ENCODE results near the gene TNK1. TPM values are rescaled to one million over a fixed set of nuclear protein-coding genes. Genes with fewer than 3 reads are reported as not detected.

TNK1 gene
- total RNA-seq, 1 experiment from 2014 or later = 0.90 TPM

GRCh38 chr17:7392696-7393612 is 12.1 kb downstream of the TNK1 start:
- Histone ChIP-seq H3K36me3 (ENCODE audit: insufficient read depth, low read length, poor library complexity, severe bottlenecking) (no peaks in the 10 kb centered on the region), H3K4me1 (ENCODE audit: insufficient read depth, low read length, poor library complexity, severe bottlenecking) (peaks cover 13% of the 10 kb centered on the region), H3K4me3 (ENCODE audit: low read depth, low read length, poor library complexity, severe bottlenecking) (peak overlapping the region; percentile 94), H3K27ac (ENCODE audit: low read depth, low read length, poor library complexity, severe bottlenecking) (no peak overlapping the region), H3K27me3 (replicated peaks; ENCODE audit: insufficient read depth, low read depth, low read length, poor library complexity) (no peaks in the 10 kb centered on the region), H3K9me3 (ENCODE audit: low read depth, low read length, poor library complexity, severe bottlenecking) (no peaks in the 10 kb centered on the region)
- DNase-seq (ENCODE audit: low spot score) = no peak
- intact Hi-C loops (cut with micrococcal nuclease; ENCODE audit: unreplicated experiment) = no loop called here
- TF ChIP-seq EZH2 (IDR thresholded peaks at IDR 0.05; ENCODE audit: borderline replicate concordance, low read depth, low read length, poor library complexity, severe bottlenecking) = no peak
- TF ChIP-seq, protein P1, sequence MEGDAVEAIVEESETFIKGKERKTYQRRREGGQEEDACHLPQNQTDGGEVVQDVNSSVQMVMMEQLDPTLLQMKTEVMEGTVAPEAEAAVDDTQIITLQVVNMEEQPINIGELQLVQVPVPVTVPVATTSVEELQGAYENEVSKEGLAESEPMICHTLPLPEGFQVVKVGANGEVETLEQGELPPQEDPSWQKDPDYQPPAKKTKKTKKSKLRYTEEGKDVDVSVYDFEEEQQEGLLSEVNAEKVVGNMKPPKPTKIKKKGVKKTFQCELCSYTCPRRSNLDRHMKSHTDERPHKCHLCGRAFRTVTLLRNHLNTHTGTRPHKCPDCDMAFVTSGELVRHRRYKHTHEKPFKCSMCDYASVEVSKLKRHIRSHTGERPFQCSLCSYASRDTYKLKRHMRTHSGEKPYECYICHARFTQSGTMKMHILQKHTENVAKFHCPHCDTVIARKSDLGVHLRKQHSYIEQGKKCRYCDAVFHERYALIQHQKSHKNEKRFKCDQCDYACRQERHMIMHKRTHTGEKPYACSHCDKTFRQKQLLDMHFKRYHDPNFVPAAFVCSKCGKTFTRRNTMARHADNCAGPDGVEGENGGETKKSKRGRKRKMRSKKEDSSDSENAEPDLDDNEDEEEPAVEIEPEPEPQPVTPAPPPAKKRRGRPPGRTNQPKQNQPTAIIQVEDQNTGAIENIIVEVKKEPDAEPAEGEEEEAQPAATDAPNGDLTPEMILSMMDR (conservative IDR thresholded peaks at IDR 0.05; ENCODE audit: low read depth, low read length) = no peak
- POLR2A ChIA-PET (ENCODE audit: low non-redundant PET) = no interaction called here
- no TSS peak for BruUV-seq (replicated peaks)
- CTCF ChIA-PET = no interaction called here

DNA sequence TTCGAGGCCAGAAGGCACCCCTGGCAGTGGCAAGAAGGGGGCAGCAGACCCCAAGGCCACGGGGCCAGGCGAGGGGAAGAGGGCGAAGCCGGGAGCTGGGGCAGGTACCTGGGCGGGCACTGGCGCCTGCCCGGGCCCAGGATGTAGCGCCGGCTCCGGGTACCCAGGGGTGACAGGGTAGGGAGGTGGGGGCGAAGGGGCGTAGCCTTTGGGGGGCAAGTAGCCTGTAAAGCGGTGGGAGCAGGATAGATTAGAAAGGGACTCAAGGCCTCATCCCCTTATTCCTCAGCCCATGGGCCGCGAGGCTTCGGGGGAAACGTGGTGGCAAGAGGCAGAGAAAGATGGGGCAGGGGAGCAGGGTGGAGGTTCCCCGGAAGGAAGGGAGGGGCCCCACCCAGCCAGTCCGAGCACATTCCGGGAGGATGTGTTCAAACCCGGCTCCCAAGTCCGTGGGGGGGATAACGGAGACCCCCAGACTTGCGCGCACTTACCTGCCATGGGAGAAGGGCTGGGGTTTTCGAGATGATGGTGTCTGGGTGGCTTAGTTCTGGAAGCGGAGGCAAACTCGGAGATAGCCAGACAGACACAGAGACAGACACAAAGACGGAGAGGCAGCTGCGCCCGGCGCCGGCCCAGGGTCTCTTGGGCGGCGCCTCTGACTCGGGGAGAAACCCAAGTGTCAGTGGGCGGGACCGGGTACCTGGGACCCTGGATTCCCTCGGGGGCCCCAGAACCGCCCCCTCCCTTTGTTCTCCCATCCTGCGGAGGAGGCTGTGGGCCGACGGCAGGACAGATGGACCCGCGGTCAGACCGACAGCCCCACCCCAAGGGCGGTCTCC is 12.9 kb downstream of the TNK1 start:
- Histone ChIP-seq H3K36me3 (ENCODE audit: insufficient read depth, low read length, poor library complexity, severe bottlenecking) (no peaks in the 10 kb centered on the region), H3K9me3 (ENCODE audit: low read depth, low read length, poor library complexity, severe bottlenecking) (no peaks in the 10 kb centered on the region), H3K27me3 (replicated peaks; ENCODE audit: insufficient read depth, low read depth, low read length, poor library complexity) (no peaks in the 10 kb centered on the region), H3K27ac (ENCODE audit: low read depth, low read length, poor library complexity, severe bottlenecking) (peak overlapping the region; percentile 80), H3K4me1 (ENCODE audit: insufficient read depth, low read length, poor library complexity, severe bottlenecking) (peaks cover 13% of the 10 kb centered on the region), H3K4me3 (ENCODE audit: low read depth, low read length, poor library complexity, severe bottlenecking) (peak overlapping the region; percentile 94)
- TF ChIP-seq, protein P1 (conservative IDR thresholded peaks at IDR 0.05; ENCODE audit: low read depth, low read length) = no peak; the same call in 1 of the 2 replicates
- no peak for TF ChIP-seq EZH2 (IDR thresholded peaks at IDR 0.05; ENCODE audit: borderline replicate concordance, low read depth, low read length, poor library complexity, severe bottlenecking)
- BruUV-seq (replicated peaks) = no TSS peak
- POLR2A ChIA-PET (ENCODE audit: low non-redundant PET) = interaction anchor here (0.9 kb wide), 1 partner anchor 10 kb away, joined by 3 read pairs; no protein-coding TSS in a partner anchor
- CTCF ChIA-PET = interaction anchor here (0.6 to 1.3 kb wide), 3 partner anchors 10 to 61 kb away, joined by 3 to 6 read pairs (median 6); partner anchors contain the start of gene TMEM256
- DNase-seq (ENCODE audit: low spot score) = peak; percentile 38
- intact Hi-C loops (cut with micrococcal nuclease; ENCODE audit: unreplicated experiment) = no loop called here

GRCh38 chr17:7394452-7395191 is 13.7 kb downstream of the TNK1 start, which contains the start of gene PLSCR3:
Gene PLSCR3 (minus strand): TSS chr17:7394525. CDS start chr17:7394110, 415 bp downstream.
- intact Hi-C loops (cut with micrococcal nuclease; ENCODE audit: unreplicated experiment) = no loop called here
- peak within 1 kb of the TSS; percentile 80 for H3K27ac ChIP-seq (ENCODE audit: low read depth, low read length, poor library complexity, severe bottlenecking)
- DNase-seq (ENCODE audit: low spot score) = peak; percentile 87
- CTCF ChIA-PET = interaction anchor here (0.6 to 1.3 kb wide), 3 partner anchors 9 to 60 kb away, joined by 3 to 6 read pairs (median 6); partner anchors contain the start of gene TMEM256
- peak within 1 kb of the TSS; percentile 94 for H3K4me3 ChIP-seq (ENCODE audit: low read depth, low read length, poor library complexity, severe bottlenecking)
- TF ChIP-seq, protein P1 (conservative IDR thresholded peaks at IDR 0.05; ENCODE audit: low read depth, low read length) = peak; percentile 50
- TF ChIP-seq EZH2 (IDR thresholded peaks at IDR 0.05; ENCODE audit: borderline replicate concordance, low read depth, low read length, poor library complexity, severe bottlenecking) = no peak
- POLR2A ChIA-PET (ENCODE audit: low non-redundant PET) = interaction anchor here (0.9 kb wide), 1 partner anchor 10 kb away, joined by 3 read pairs; no protein-coding TSS in a partner anchor
- BruUV-seq (replicated peaks) = no TSS peak
- no peaks in the 10 kb centered on the region for H3K36me3 ChIP-seq (ENCODE audit: insufficient read depth, low read length, poor library complexity, severe bottlenecking)
- H3K4me1 ChIP-seq (ENCODE audit: insufficient read depth, low read length, poor library complexity, severe bottlenecking) = peaks cover 13% of the 10 kb centered on the region
- no peaks in the 10 kb centered on the region for H3K27me3 ChIP-seq (replicated peaks; ENCODE audit: insufficient read depth, low read depth, low read length, poor library complexity)
- H3K9me3 ChIP-seq (ENCODE audit: low read depth, low read length, poor library complexity, severe bottlenecking) = no peaks in the 10 kb centered on the region
